Smooth muscle cell (in vitro differentiated cells): Measurements from ENCODE around the gene PSMD3. TPM values are rescaled to one million over a fixed set of nuclear protein-coding genes. Genes with fewer than 3 reads are reported as not detected.

Experiments
- DNase-seq: peaks from one replicate; lab custom pipeline; 2025; ENCODE audit not compliant: unreplicated experiment; lab: John Stamatoyannopoulos, UW
- H2AFZ ChIP-seq: fragments of 200-600 bp; sonication (generic); 2 replicates; pipeline ENCODE4 v1.6.0; 2016; ENCODE audit warnings: antibody characterized with exemption, low read depth, mild to moderate bottlenecking
- H3F3A ChIP-seq: fragments of 200-600 bp; sonication (generic); 2 replicates; pipeline ENCODE4 v1.6.0; 2017; ENCODE audit warnings: antibody characterized with exemption, low read depth
- H3K27ac ChIP-seq: fragments of 200-600 bp; sonication (generic); 2 replicates; pipeline ENCODE4 v1.5.1; 2016; ENCODE audit warnings: low read depth, mild to moderate bottlenecking
- H3K27me3 ChIP-seq: fragments of 200-600 bp; sonication (generic); 2 replicates; pipeline ENCODE4 v1.6.1; 2016; ENCODE audit warnings: low read depth, mild to moderate bottlenecking
- H3K36me3 ChIP-seq: fragments of 200-600 bp; sonication (generic); 2 replicates; pipeline ENCODE4 v1.5.1; 2016; ENCODE audit warnings: low read depth
- H3K4me1 ChIP-seq: fragments of 200-600 bp; sonication (generic); 2 replicates; pipeline ENCODE4 v1.5.1; 2016; ENCODE audit warnings: low read depth
- H3K4me2 ChIP-seq: fragments of 200-600 bp; sonication (generic); 2 replicates; pipeline ENCODE4 v1.6.0; 2016; ENCODE audit warnings: mild to moderate bottlenecking
- H3K4me3 ChIP-seq: fragments of 200-600 bp; sonication (generic); 2 replicates; pipeline ENCODE4 v1.5.1; 2016; ENCODE audit warnings: mild to moderate bottlenecking
- H3K79me2 ChIP-seq: fragments of 200-600 bp; sonication (generic); 2 replicates; pipeline ENCODE4 v1.6.0; 2016; ENCODE audit warnings: low read depth, mild to moderate bottlenecking
- H3K9ac ChIP-seq: fragments of 200-600 bp; sonication (generic); 2 replicates; pipeline ENCODE4 v1.6.0; 2016; ENCODE audit warnings: low read depth
- H3K9me3 ChIP-seq: fragments of 200-600 bp; sonication (generic); replicated peaks from 2 replicates; pipeline ENCODE4 v1.5.1; 2016; ENCODE audit warnings: low read depth
- H4K20me1 ChIP-seq: fragments of 200-600 bp; sonication (generic); 2 replicates; pipeline ENCODE4 v1.6.0; 2016; ENCODE audit warnings: low read depth
- WGBS: methylation state at CpG from one replicate; pipeline ENCODE4 v1.1.7; 2016; ENCODE audit warnings: low lambda C conversion rate; 5-methylcytosine and 5-hydroxymethylcytosine counted together
- polyA plus RNA-seq: library from polyadenylated mRNA; unstranded; fragments of >200 nt; fragmentation: Nextera tagmentation; extraction: Ambion mirVana; gene quantifications from 2 replicates; pipeline ENCODE4 v1.2.1, GENCODE V29; 2016
- total RNA-seq: library from RNA; depleted of rRNA; stranded (reverse); fragments of >200 nt; gene quantifications from 2 replicates; pipeline ENCODE4 v1.2.3, GENCODE V29; 2014
- TF ChIP-seq, protein P1 (sequence below): fragments of 200-600 bp; sonication (generic); IDR thresholded peaks from 2 replicates; pipeline ENCODE4 v1.5.1; 2017; ENCODE audit warnings: borderline replicate concordance, mild to moderate bottlenecking, antibody characterized with exemption; ENCODE audit not compliant: insufficient read depth, poor library complexity, severe bottlenecking

PSMD3 gene
- total and polyA plus RNA-seq, 2 experiments from 2014 or later, result 83.8 to 110 TPM

DNA sequence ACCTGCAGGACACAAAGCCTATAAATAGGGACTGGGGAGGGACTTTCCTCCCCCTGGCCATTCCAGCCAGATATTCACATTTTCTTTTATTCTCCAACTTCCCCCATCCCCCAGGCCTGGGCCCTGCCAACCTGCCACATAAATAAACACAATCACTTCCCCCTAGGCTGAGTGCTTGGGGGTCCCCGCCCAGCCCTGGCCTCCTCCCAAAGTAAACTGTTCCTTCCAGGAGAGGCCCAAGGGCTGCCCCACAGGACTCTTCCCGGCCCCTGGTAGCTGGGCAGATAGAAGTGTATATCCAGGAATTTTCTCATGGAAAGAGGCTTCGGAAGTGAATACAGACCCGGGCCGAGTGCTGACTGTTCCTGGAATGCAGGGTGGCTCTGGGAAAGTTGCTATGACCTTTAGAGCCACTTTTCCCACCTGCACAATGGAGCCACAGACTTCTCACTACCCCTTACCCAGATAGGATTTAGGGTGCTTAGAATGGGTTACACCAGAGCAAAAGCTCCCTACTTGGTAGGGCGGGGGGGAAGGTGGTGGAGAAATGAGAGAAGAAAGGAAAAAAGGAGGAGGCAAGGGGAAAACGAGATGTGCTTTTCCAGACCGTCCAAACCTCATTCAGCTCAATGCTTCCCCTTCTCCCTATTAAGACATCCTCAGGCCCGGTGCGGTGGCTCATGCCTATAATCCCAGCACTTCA, 43.1 kb downstream of the PSMD3 start:
- Histone ChIP-seq H3K4me2 (no peak overlapping the region), H3K4me1 (peaks cover 4% of the 10 kb centered on the region), H3K79me2 (no peaks in the 10 kb centered on the region), H3K27me3 (no peaks in the 10 kb centered on the region), H4K20me1 (no peaks in the 10 kb centered on the region), H3K27ac (no peak overlapping the region), H3K9ac (no peak overlapping the region), H3F3A (no peaks in the 10 kb centered on the region), H3K9me3 (no peaks in the 10 kb centered on the region), H3K4me3 (no peak overlapping the region), H2AFZ (no peak overlapping the region), H3K36me3 (peaks cover 9% of the 10 kb centered on the region)
- TF ChIP-seq, protein P1, sequence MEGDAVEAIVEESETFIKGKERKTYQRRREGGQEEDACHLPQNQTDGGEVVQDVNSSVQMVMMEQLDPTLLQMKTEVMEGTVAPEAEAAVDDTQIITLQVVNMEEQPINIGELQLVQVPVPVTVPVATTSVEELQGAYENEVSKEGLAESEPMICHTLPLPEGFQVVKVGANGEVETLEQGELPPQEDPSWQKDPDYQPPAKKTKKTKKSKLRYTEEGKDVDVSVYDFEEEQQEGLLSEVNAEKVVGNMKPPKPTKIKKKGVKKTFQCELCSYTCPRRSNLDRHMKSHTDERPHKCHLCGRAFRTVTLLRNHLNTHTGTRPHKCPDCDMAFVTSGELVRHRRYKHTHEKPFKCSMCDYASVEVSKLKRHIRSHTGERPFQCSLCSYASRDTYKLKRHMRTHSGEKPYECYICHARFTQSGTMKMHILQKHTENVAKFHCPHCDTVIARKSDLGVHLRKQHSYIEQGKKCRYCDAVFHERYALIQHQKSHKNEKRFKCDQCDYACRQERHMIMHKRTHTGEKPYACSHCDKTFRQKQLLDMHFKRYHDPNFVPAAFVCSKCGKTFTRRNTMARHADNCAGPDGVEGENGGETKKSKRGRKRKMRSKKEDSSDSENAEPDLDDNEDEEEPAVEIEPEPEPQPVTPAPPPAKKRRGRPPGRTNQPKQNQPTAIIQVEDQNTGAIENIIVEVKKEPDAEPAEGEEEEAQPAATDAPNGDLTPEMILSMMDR, result no peak
- 93% methylated on average over 10 of the region's 10 CpGs for WGBS
- DNase-seq, result no peak

DNA sequence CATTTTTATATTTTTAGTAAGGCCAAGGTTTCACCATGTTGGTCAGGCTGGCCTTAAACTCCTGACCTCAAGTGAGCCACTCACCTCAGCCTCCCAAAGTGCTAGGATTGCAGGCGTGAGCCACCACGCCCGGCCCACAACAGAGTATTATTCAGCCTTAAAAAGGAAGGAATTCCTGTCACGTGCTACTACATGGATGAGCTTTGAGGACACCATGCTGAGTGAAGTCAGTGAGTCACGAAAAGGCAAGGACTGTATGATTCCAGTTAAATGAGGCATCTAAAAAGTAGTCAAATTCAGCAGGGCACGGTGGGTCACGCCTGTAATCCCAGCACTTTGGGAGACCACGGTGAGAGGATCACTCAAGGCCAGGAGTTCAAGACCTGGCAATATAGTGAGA, 44.3 kb downstream of the PSMD3 start:
- WGBS, result 97% methylated on average over 8 of the region's 8 CpGs
- H3K27me3 ChIP-seq, result no peaks in the 10 kb centered on the region
- H4K20me1 ChIP-seq, result no peaks in the 10 kb centered on the region
- H2AFZ ChIP-seq, result no peak overlapping the region
- H3K79me2 ChIP-seq, result no peaks in the 10 kb centered on the region
- H3K27ac ChIP-seq, result no peak overlapping the region
- H3K4me2 ChIP-seq, result no peak overlapping the region
- no peak overlapping the region for H3K4me3 ChIP-seq
- no peaks in the 10 kb centered on the region for H3K9me3 ChIP-seq
- TF ChIP-seq, protein P1, result no peak
- no peak overlapping the region for H3K9ac ChIP-seq
- no peaks in the 10 kb centered on the region for H3F3A ChIP-seq
- H3K4me1 ChIP-seq, result no peaks in the 10 kb centered on the region
- DNase-seq, result no peak
- peaks cover 9% of the 10 kb centered on the region for H3K36me3 ChIP-seq

DNA sequence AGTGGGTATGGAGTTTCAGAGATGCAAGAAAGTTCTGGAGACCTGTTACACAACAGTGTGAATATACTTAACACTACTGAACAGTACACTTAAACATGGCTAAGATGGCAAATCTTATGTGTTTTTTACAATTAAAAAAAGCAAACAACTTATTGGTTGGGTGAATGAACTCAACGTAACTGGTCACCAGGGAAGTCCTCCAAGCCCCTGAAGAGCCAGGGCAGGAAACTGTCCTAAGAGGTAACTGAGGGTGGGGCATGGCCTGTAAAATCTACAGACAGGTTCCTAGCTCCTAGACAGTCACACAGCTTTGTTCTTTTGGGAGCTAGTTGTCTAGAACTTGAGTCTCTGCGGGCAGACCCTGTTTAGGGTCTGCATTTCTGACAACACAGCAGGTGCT, 45.0 kb downstream of the PSMD3 start:
- peaks cover 9% of the 10 kb centered on the region for H3K36me3 ChIP-seq
- H2AFZ ChIP-seq, result no peak overlapping the region
- TF ChIP-seq, protein P1, result no peak
- no peak overlapping the region for H3K27ac ChIP-seq
- H4K20me1 ChIP-seq, result no peaks in the 10 kb centered on the region
- no peaks in the 10 kb centered on the region for H3K27me3 ChIP-seq
- H3K4me2 ChIP-seq, result no peak overlapping the region
- WGBS, result 100% methylated on average over 2 of the region's 2 CpGs
- H3K4me3 ChIP-seq, result no peak overlapping the region
- DNase-seq, result no peak
- H3K9ac ChIP-seq, result no peak overlapping the region
- no peaks in the 10 kb centered on the region for H3K9me3 ChIP-seq
- no peaks in the 10 kb centered on the region for H3K79me2 ChIP-seq
- H3K4me1 ChIP-seq, result no peaks in the 10 kb centered on the region
- H3F3A ChIP-seq, result no peaks in the 10 kb centered on the region
